Mucosa of stomach (tissue), 1 donor: ENCODE results near the gene IGFN1.
"Not testable (repeated sequence)": the region's sequence is repeated elsewhere in the genome, so short reads cannot be mapped to it uniquely, and the experiment has no call there.

Source experiments
- H3K27me3 ChIP-seq: one replicate; pipeline ENCODE4 v1.7.0; 2013; ENCODE audit warnings: mild to moderate bottlenecking, low read length; ENCODE audit not compliant: control insufficient read depth, insufficient read depth
- H3K36me3 ChIP-seq: one replicate; pipeline ENCODE4 v1.7.0; 2013; ENCODE audit warnings: low read length; ENCODE audit not compliant: control insufficient read depth, insufficient read depth
- H3K4me1 ChIP-seq: one replicate; pipeline ENCODE4 v1.7.0; 2013; ENCODE audit warnings: mild to moderate bottlenecking, low read length; ENCODE audit not compliant: control insufficient read depth, insufficient read depth
- H3K4me3 ChIP-seq: one replicate; pipeline ENCODE4 v1.7.0; 2013; ENCODE audit warnings: low read length
- H3K9ac ChIP-seq: one replicate; pipeline ENCODE4 v1.7.0; 2013; ENCODE audit warnings: mild to moderate bottlenecking, low read length, moderate library complexity
- H3K9me3 ChIP-seq: one replicate; pipeline ENCODE4 v1.7.0; 2013; ENCODE audit warnings: mild to moderate bottlenecking, low read length, moderate library complexity; ENCODE audit not compliant: control insufficient read depth
- donor health status: Pancreatic carcinoma.

IGFN1 gene

DNA sequence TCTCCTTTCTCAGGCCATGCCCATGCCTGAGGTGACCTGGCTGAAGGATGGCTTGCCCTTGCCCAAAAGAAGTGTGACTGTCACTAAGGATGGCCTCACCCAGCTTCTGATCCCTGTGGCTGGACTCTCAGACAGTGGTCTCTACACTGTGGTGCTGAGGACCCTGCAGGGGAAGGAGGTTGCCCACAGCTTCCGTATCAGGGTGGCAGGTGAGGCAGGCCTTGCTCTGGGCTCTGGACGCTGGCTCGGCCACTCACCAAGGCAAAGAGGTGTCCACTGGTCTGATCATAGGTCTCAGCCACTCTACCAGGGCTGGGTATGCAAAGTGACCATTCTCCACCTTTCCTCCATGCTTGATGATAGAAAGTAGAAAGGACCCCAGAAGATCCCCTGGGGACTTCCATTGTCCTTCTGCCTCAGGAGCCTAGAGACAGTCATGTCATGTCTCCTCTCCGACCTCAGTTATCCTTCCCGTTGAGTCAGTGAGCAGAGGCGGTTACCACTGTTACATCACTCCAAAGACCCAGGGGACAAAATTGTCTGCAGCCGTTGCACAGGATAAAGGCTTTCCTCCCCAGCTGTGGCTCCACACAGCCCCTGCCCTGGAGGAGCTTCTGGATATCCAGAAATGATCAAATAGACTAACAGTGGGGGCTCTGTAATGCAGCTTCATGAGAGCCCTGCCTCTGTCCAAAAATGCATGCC, 34.2 kb downstream of the IGFN1 start:
- Histone ChIP-seq H3K9ac (no peak overlapping the region), H3K4me3 (no peak overlapping the region), H3K4me1 (no peaks in the 10 kb centered on the region), H3K9me3 (no peaks in the 10 kb centered on the region), H3K27me3 (no peaks in the 10 kb centered on the region), H3K36me3 (no peaks in the 10 kb centered on the region)

- Histone ChIP-seq H3K9ac (no peak overlapping the region), H3K36me3 (no peaks in the 10 kb centered on the region), H3K27me3 (no peaks in the 10 kb centered on the region), H3K4me3 (no peak overlapping the region), H3K4me1 (no peaks in the 10 kb centered on the region), H3K9me3 (no peaks in the 10 kb centered on the region)
These were observed 35.5 kb downstream of the IGFN1 start for GRCh38 chr1:201226178-201226514.

DNA sequence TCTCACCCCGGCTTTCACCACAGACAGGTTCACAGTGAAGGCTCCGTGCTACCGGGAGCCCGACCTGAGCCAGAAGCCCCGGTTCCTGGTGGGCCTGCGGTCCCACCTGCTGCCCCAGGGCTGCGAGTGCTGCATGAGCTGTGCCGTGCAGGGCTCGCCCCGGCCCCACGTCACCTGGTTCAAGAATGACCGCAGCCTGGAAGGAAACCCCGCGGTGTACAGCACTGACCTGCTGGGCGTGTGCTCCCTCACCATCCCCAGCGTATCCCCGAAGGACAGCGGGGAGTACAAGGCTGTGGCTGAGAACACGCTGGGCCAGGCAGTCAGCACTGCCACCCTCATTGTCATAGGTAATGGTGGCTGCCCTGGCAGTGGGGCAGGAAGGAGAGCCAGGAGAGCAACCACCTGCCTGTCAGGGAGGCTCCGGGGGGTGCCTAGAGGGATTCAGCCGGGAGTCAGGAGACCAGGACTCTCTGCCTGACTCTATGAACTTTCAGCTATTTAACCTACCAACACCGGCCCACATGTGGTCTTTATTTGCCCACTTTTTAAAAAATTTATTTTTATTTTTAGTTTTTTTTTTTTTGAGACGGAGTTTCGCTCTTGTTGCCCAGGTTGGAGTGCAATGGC, 36.4 kb downstream of the IGFN1 start:
- H3K36me3 ChIP-seq: no peaks in the 10 kb centered on the region
- H3K4me1 ChIP-seq: no peaks in the 10 kb centered on the region
- no peaks in the 10 kb centered on the region for H3K9me3 ChIP-seq
- H3K9ac ChIP-seq: no peak overlapping the region
- no peaks in the 10 kb centered on the region for H3K27me3 ChIP-seq
- no peak overlapping the region for H3K4me3 ChIP-seq

GRCh38 chr1:201228011-201228983, 37.7 kb downstream of the IGFN1 start:
- Histone ChIP-seq H3K4me1 (no peaks in the 10 kb centered on the region), H3K9me3 (no peaks in the 10 kb centered on the region), H3K27me3 (no peaks in the 10 kb centered on the region), H3K9ac (no peak overlapping the region), H3K36me3 (no peaks in the 10 kb centered on the region), H3K4me3 (no peak overlapping the region)

GRCh38 chr1:201229095-201229494, 38.5 kb downstream of the IGFN1 start:
- no peaks in the 10 kb centered on the region for H3K4me1 ChIP-seq
- H3K9ac ChIP-seq: no peak overlapping the region
- no peaks in the 10 kb centered on the region for H3K27me3 ChIP-seq
- no peak overlapping the region for H3K4me3 ChIP-seq
- H3K9me3 ChIP-seq: no peaks in the 10 kb centered on the region
- H3K36me3 ChIP-seq: no peaks in the 10 kb centered on the region

DNA sequence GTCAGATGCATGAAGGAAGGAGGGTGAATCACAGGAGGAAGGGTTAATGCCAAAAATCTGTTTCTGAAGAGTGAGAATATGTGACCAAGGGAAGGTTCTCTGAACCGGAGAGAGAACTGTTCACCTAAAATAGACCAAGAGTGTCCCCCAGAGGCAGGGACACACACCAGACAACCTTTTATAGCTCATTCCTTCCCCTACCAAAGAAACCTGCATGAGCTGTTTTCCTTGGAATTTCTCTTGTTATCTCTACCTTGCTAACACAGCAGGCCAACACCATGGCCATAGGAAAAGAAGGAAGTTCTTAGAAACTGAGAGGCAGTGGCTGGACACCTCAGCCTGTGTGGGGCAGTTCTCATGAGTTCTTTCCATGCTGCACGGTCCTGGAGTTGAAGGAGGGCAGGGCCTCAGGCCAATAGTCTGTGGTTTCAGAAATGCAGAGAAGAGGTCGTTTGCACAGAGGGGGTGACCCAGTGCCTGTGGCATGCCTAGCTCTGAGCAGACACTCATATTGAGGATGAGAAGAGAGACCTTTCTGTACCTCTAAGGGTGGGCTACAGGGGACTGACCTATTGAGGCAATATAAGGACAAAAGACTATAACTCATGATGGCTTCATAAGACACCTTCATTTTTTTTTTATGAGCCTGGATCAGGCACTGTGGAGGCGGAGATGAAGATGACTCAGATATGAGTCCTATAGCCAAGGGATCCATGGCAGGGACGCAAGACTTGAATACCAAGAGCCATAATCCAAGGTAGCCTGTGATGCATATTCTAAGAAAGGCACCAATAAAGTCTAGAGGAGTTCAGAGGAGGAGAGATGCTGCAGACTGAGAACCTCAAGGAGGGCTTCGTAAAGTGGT, 39.4 kb downstream of the IGFN1 start:
- Histone ChIP-seq H3K27me3 (no peaks in the 10 kb centered on the region), H3K9me3 (no peaks in the 10 kb centered on the region), H3K4me1 (no peaks in the 10 kb centered on the region), H3K36me3 (no peaks in the 10 kb centered on the region), H3K9ac (no peak overlapping the region), H3K4me3 (no peak overlapping the region)

DNA sequence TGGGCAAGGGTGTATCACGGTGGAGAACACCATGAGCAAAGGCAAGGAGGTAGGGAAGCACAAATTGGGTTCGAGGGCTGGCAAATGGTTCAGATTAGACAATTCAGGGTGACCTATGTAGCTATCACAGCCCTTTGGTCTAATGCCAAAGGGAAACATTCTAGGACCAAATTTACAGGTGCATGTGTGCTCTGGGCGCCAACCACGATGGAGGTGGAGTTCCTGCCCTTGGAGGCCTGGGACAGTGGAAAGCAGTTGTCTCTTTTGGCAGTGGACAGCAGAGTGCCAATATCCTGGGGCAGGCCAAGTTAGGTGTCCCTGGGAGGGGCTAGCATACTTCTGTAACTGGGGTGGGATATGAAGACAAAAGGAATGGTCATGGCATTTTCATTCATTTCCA, 40.1 kb downstream of the IGFN1 start:
- no peaks in the 10 kb centered on the region for H3K36me3 ChIP-seq
- H3K4me3 ChIP-seq: no peak overlapping the region
- H3K4me1 ChIP-seq: no peaks in the 10 kb centered on the region
- no peak overlapping the region for H3K9ac ChIP-seq
- H3K9me3 ChIP-seq: no peaks in the 10 kb centered on the region
- no peaks in the 10 kb centered on the region for H3K27me3 ChIP-seq

DNA sequence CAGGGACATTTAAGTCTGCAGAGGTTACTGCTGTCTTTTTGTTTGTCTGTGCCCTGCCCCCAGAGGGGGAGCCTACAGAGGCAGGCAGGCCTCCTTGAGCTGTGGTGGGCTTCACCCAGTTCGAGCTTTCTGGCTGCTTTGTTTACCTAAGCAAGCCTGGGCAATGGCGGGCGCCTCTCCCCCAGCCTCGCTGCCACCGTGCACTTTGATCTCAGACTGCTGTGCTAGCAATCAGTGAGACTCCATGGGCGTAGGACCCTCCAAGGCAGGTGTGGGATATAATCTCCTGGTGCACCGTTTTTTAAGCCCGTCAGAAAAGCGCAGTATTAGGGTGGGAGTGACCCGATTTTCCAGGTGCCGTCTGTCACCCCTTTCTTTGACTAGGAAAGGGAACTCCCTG, 49.0 kb downstream of the IGFN1 start:
- H3K9me3 ChIP-seq, H3K27me3 ChIP-seq, H3K36me3 ChIP-seq, H3K4me3 ChIP-seq, H3K9ac ChIP-seq, H3K4me1 ChIP-seq: not testable (repeated sequence)

DNA sequence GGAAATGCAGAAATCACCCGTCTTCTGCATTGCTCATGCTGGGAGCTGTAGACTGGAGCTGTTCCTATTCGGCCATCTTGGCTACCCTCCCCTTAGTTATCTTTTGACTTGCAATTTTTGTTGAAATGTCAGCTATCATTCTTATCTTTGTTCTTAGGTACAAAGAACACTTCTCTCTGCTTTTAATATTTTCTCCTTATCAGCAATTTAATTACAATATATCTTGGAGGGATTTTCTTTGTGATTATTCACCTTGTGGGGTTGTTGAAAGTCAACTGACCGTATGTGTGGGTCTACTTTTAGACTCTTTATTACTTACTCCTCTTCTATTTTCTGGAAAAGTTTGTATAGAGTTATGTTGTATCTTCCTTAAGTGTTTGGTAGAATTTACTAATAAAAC, 49.5 kb downstream of the IGFN1 start:
- no peaks in the 10 kb centered on the region for H3K4me1 ChIP-seq
- H3K9me3 ChIP-seq: no peaks in the 10 kb centered on the region
- no peak overlapping the region for H3K4me3 ChIP-seq
- H3K9ac ChIP-seq: no peak overlapping the region
- no peaks in the 10 kb centered on the region for H3K36me3 ChIP-seq
- H3K27me3 ChIP-seq: no peaks in the 10 kb centered on the region

DNA sequence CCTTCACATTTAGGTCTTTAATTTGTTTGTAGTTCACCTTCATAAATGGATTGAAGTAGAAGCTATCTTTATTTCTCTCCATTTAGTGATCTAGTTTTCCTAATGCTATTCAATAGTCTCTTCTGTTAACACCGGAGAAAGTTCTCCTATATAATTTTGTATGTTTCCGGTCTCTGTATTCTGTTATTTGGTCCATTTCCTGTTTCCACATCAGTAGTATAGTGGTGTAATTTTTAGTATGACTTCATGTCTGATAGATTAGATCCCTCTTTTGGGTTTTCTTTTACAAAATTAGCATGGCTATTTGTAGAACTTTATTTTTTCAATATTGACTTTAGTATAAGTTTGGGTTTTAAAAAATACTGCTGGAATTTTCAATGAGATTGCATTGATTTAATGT, 51.1 kb downstream of the IGFN1 start:
- no peaks in the 10 kb centered on the region for H3K4me1 ChIP-seq
- H3K9me3 ChIP-seq: no peaks in the 10 kb centered on the region
- H3K27me3 ChIP-seq: no peaks in the 10 kb centered on the region
- no peak overlapping the region for H3K4me3 ChIP-seq
- no peaks in the 10 kb centered on the region for H3K36me3 ChIP-seq
- no peak overlapping the region for H3K9ac ChIP-seq

DNA sequence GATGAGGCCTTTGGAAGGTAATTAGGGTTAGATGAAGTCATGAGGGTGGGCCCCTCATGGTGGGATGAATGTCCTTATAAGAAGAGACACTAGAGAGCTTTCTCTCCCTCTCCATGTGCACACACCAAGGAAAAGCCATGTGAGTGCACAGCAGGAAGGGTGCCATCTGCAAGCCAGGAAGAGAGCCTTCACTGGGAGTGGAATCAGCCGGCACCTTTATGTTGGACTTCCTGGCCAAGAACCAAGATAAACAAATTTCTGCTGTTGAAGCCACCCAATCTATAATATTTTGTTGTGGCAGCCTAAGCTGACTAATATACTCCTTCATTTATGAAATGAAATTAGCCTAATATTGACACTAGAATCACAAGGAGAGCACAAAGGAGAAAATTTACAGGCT, 54.5 kb downstream of the IGFN1 start:
- Histone ChIP-seq H3K9ac (no peak overlapping the region), H3K9me3 (no peaks in the 10 kb centered on the region), H3K4me3 (no peak overlapping the region), H3K27me3 (no peaks in the 10 kb centered on the region), H3K4me1 (peaks cover 6% of the 10 kb centered on the region), H3K36me3 (no peaks in the 10 kb centered on the region)
